NT2/D1 (cell line): ENCODE data around the gene WASHC2C.
"Not testable (repeated sequence)": the region's sequence is repeated elsewhere in the genome, so short reads cannot be mapped to it uniquely, and the experiment has no call there.

Experiments used
- DNase-seq: peaks from one replicate; pipeline ENCODE4 v3.0.0-alpha.2; 2011; ENCODE audit warnings: low read depth, low spot score
- H3K27me3 ChIP-seq: 2 replicates; pipeline ENCODE4 v1.6.0; 2011; ENCODE audit warnings: mild to moderate bottlenecking; ENCODE audit not compliant: insufficient read length, insufficient read depth
- H3K36me3 ChIP-seq: 2 replicates; pipeline ENCODE4 v1.6.1; 2011; ENCODE audit warnings: mild to moderate bottlenecking, low read length, mixed read lengths; ENCODE audit not compliant: insufficient read depth, insufficient read length
- H3K4me1 ChIP-seq: 2 replicates; pipeline ENCODE4 v1.5.1; 2011; ENCODE audit not compliant: insufficient read depth, insufficient read length
- H3K4me3 ChIP-seq: 2 replicates; pipeline ENCODE4 v1.5.1; 2011; ENCODE audit warnings: low read depth; ENCODE audit not compliant: insufficient read length
- H3K9ac ChIP-seq: 2 replicates; pipeline ENCODE4 v1.6.0; 2011; ENCODE audit warnings: low read depth; ENCODE audit not compliant: insufficient read length
- H3K9me3 ChIP-seq: 2 replicates; pipeline ENCODE4 v1.5.1; 2011; ENCODE audit warnings: mild to moderate bottlenecking, low read length; ENCODE audit not compliant: insufficient read depth

WASHC2C gene

GRCh38 chr10:45734867-45735266 is 7.8 kb downstream of the WASHC2C start:
- not testable (repeated sequence) for DNase-seq, H3K36me3 ChIP-seq, H3K4me1 ChIP-seq

GRCh38 chr10:45741559-45741958 is 14.5 kb downstream of the WASHC2C start:
- H3K27me3 ChIP-seq, H3K4me1 ChIP-seq, H3K36me3 ChIP-seq, H3K9ac ChIP-seq, H3K4me3 ChIP-seq, H3K9me3 ChIP-seq, DNase-seq: not testable (repeated sequence)

More at GRCh38 chr10:45734867-45735266, 7.8 kb downstream of the WASHC2C start:
- H3K27me3 ChIP-seq, H3K4me3 ChIP-seq, H3K9ac ChIP-seq, H3K9me3 ChIP-seq: not testable (repeated sequence)

GRCh38 chr10:45742014-45742413 is 14.9 kb downstream of the WASHC2C start:
- not testable (repeated sequence) for H3K9ac ChIP-seq, H3K4me3 ChIP-seq, H3K36me3 ChIP-seq, DNase-seq, H3K27me3 ChIP-seq, H3K4me1 ChIP-seq, H3K9me3 ChIP-seq

GRCh38 chr10:45751141-45751540 is 24.1 kb downstream of the WASHC2C start:
- DNase-seq, H3K4me3 ChIP-seq, H3K4me1 ChIP-seq, H3K36me3 ChIP-seq, H3K9ac ChIP-seq, H3K9me3 ChIP-seq, H3K27me3 ChIP-seq: not testable (repeated sequence)

- H3K4me3 ChIP-seq, DNase-seq, H3K27me3 ChIP-seq, H3K36me3 ChIP-seq, H3K9me3 ChIP-seq, H3K4me1 ChIP-seq, H3K9ac ChIP-seq: not testable (repeated sequence)
Measured at GRCh38 chr10:45752210-45752609, 25.1 kb downstream of the WASHC2C start.

GRCh38 chr10:45753979-45754495 is 27.0 kb downstream of the WASHC2C start:
- not testable (repeated sequence) for H3K4me1 ChIP-seq, H3K4me3 ChIP-seq, H3K27me3 ChIP-seq, H3K36me3 ChIP-seq, H3K9ac ChIP-seq, DNase-seq, H3K9me3 ChIP-seq

- H3K4me3 ChIP-seq, H3K9ac ChIP-seq, H3K36me3 ChIP-seq, H3K27me3 ChIP-seq, DNase-seq, H3K4me1 ChIP-seq, H3K9me3 ChIP-seq: not testable (repeated sequence)
Measured at GRCh38 chr10:45755083-45755482, 28.0 kb downstream of the WASHC2C start.

GRCh38 chr10:45756065-45756464 is 29.0 kb downstream of the WASHC2C start:
- H3K9ac ChIP-seq, H3K27me3 ChIP-seq, H3K9me3 ChIP-seq, H3K36me3 ChIP-seq, H3K4me3 ChIP-seq, H3K4me1 ChIP-seq, DNase-seq: not testable (repeated sequence)

- not testable (repeated sequence) for H3K9ac ChIP-seq, H3K4me1 ChIP-seq, H3K9me3 ChIP-seq, DNase-seq, H3K4me3 ChIP-seq, H3K36me3 ChIP-seq, H3K27me3 ChIP-seq
Measured at GRCh38 chr10:45757661-45758396, 30.8 kb downstream of the WASHC2C start.

GRCh38 chr10:45761622-45762021 is 34.6 kb downstream of the WASHC2C start:
- H3K27me3 ChIP-seq, H3K4me1 ChIP-seq, H3K36me3 ChIP-seq, H3K9ac ChIP-seq, DNase-seq, H3K9me3 ChIP-seq, H3K4me3 ChIP-seq: not testable (repeated sequence)

- not testable (repeated sequence) for H3K27me3 ChIP-seq, H3K9me3 ChIP-seq, H3K36me3 ChIP-seq, H3K9ac ChIP-seq, DNase-seq, H3K4me1 ChIP-seq, H3K4me3 ChIP-seq
Measured at GRCh38 chr10:45763037-45763436, 36.0 kb downstream of the WASHC2C start.

GRCh38 chr10:45768334-45768733 is 41.3 kb downstream of the WASHC2C start:
- H3K36me3 ChIP-seq, DNase-seq, H3K9me3 ChIP-seq, H3K4me1 ChIP-seq, H3K9ac ChIP-seq, H3K27me3 ChIP-seq, H3K4me3 ChIP-seq: not testable (repeated sequence)
